Thoracic aorta (tissue), 2 donors: ENCODE measurements around the gene RAB34. TPM values are rescaled to one million over a fixed set of nuclear protein-coding genes. Genes with fewer than 3 reads are reported as not detected.

ENCODE experiments used
- ATAC-seq: fragments of 150-250 bp; one replicate; pipeline ENCODE4 v1.8.0; 2017; ENCODE audit warnings: low read depth; ENCODE audit not compliant: insufficient number of reproducible peaks, low FRiP score
- DNase-seq: peaks from one replicate; pipeline ENCODE4 v3.0.0-alpha.2; 2020; ENCODE audit warnings: low spot score
- H3K27ac ChIP-seq, 2 donors: fragments of 200-600 bp; sonication (generic); 1 replicate in 1 of 2; 2 replicates in 1 of 2; pipeline ENCODE4 v1.5.1; 2016; ENCODE audit warnings: mild to moderate bottlenecking in 2 of 2, moderate library complexity in 2 of 2
- H3K27me3 ChIP-seq: fragments of 200-600 bp; sonication (generic); replicated peaks from 2 replicates; pipeline ENCODE4 v1.6.0; 2016; ENCODE audit warnings: mild to moderate bottlenecking; ENCODE audit not compliant: insufficient read depth
- H3K36me3 ChIP-seq: fragments of 200-600 bp; sonication (generic); one replicate; pipeline ENCODE4 v1.5.1; 2016
- H3K4me1 ChIP-seq, 2 donors: fragments of 200-600 bp; sonication (generic); 1 replicate in 1 of 2; 2 replicates in 1 of 2; pipeline versions ENCODE4 v1.5.1 to v1.6.0; 2016; ENCODE audit warnings: low read depth in 2 of 2, mild to moderate bottlenecking in 1 of 2; ENCODE audit not compliant: control insufficient read depth in 1 of 2
- H3K4me3 ChIP-seq: fragments of 200-600 bp; sonication (generic); 2 replicates; pipeline ENCODE4 v1.5.1; 2016; ENCODE audit warnings: mild to moderate bottlenecking
- H3K9me3 ChIP-seq: fragments of 200-600 bp; sonication (generic); 2 replicates; pipeline ENCODE4 v1.5.1; 2016
- CTCF ChIP-seq: fragments of 200-600 bp; sonication (generic); IDR thresholded peaks from one replicate; pipeline ENCODE4 v1.5.1; 2019; ENCODE audit warnings: antibody characterized with exemption
- total RNA-seq, 2 donors: library from RNA; depleted of rRNA; stranded (reverse); fragments of >200 nt; gene quantifications; one replicate each; pipeline versions ENCODE4 v1.1.0 to v1.2.3, GENCODE V29; 2016

RAB34 gene
- total RNA-seq, 2 donors from 2014 or later: 288 to 381 TPM

DNA sequence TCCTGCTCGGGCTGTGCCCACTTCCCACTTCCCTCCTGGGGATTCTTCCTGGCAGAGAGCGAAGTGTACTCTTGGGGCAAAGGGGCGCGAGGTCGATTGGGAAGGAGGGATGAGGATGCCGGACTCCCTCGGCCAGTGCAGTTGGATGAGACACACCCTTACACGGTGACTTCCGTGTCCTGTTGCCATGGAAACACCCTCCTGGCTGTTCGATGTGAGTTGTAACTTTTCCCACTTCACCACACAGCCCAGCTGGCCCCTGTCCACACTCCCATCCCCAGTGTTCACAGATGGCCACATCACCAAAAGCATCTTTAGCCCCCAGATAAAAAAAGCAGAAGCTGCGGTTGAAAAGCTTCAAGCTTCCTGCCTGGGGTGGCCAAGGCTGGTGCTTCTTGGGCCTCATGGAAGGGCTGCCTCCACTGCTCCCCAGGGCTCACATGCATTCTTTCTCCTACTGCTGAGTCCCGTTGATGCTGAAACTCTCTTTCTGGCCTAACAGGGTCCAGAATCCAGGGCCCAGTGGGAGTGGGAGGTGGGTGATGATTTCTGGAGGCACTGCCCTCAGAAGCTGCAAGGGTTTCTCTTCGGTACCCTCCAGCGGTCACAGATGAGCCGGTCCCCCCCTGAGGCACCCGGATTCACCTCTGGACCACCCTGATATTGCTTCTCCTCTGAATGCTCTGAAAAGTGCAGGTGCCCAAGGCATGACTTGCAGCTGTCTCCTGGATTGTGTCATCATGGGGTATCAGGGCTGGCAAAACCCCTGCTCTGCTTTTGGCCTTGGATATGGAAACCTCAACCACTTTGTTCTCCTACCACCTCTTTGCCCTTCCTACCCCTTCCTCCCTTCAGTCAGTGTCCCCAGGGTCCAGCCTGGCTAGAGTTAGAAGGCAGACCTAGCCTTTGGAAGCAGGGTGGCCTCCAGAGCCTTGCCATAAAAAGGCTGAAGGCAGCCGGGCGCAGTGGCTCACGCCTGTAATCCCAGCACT, 24.0 kb upstream of the RAB34 start:
- no peak overlapping the region for H3K4me3 ChIP-seq
- no peak for TF ChIP-seq CTCF
- H3K9me3 ChIP-seq: no peaks in the 10 kb centered on the region
- no peak overlapping the region for H3K27ac ChIP-seq
- DNase-seq: no peak
- H3K36me3 ChIP-seq: no peaks in the 10 kb centered on the region
- ATAC-seq: no peak
- no peaks in the 10 kb centered on the region for H3K27me3 ChIP-seq
- H3K4me1 ChIP-seq: peaks cover 15 to 37% of the 10 kb centered on the region in 2 donors

DNA sequence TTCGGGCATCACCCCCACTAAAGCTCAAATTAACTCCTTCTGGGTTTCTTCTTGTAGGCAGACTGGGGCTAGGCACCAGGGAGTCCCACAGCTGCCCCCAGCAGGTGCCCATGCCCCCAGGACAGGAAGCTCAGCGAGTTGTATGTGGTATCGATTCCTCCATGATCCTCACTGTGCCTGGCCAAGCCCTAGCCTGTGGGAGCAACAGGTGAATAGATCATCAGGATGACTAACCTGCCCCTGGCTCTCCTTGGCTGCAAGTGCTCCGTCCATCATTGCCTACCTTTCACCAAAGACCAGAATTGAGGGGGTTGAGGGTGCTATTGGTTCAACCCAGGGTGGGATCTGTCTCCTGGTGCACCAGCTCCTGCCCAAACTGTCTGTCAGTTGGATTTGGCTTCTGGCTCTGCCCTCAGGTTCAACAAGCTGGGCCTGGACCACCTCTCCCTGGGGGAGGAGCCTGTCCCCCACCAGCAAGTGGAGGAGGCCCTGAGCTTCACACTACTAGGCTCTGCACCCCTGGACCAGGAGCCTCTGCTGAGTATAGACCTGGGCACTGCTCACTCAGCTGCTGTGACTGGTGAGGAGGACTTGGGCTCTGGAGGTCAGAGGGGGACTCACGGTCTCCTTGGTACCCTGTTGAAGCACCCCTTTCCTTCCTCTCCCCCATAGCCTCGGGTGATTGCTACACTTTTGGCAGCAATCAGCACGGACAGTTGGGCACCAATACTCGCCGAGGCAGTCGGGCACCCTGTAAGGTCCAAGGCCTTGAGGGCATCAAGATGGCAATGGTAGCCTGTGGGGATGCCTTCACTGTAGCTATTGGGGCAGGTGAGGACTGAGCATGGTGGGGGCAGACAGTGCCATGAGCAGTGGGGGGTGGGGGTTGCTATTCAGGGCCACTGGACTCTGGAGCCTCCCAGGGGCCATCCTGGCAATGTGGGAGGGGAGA, 23.0 kb upstream of the RAB34 start:
- H3K36me3 ChIP-seq: no peaks in the 10 kb centered on the region
- TF ChIP-seq CTCF: no peak
- ATAC-seq: no peak
- H3K27me3 ChIP-seq: no peaks in the 10 kb centered on the region
- no peak overlapping the region for H3K4me3 ChIP-seq
- no peak overlapping the region for H3K27ac ChIP-seq
- no peaks in the 10 kb centered on the region for H3K9me3 ChIP-seq
- DNase-seq: no peak
- H3K4me1 ChIP-seq: peaks cover 5 to 27% of the 10 kb centered on the region in 2 donors

DNA sequence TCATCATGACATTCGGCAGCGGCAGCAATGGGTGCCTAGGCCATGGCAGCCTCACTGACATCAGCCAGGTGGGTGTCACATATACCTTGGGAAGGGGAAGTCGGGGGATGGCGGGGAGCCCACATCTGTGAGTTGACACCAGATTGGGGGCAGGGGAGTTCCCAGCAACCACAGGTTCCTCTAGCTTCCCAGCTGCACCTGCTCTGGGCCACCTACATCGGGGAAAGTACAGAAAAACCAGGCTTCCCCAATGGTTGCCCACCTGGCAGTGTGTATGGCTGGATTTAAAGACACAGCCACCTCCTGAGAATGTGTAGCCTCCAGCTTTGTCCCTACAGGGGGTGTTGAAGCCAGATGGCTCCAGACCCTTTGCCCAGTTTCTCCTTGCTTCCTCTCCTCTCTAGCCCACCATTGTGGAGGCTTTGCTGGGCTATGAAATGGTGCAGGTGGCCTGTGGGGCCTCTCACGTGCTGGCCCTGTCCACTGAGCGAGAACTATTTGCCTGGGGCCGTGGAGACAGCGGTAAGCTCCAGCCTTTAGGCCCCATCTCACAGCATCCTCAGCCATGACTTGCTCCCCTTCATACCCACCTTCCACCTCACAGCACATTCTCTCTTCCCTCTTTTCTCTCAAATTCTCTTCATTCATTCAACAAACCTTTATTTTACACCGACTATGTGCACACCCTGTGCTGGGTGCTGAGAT, 21.2 kb upstream of the RAB34 start:
- Histone ChIP-seq H3K4me3 (no peak overlapping the region), H3K27ac (no peak overlapping the region), H3K4me1 (peaks cover 0 to 12% of the 10 kb centered on the region in 2 donors), H3K27me3 (no peaks in the 10 kb centered on the region), H3K9me3 (no peaks in the 10 kb centered on the region), H3K36me3 (no peaks in the 10 kb centered on the region)
- ATAC-seq (no peak), DNase-seq (no peak)
- TF ChIP-seq CTCF: no peak

DNA sequence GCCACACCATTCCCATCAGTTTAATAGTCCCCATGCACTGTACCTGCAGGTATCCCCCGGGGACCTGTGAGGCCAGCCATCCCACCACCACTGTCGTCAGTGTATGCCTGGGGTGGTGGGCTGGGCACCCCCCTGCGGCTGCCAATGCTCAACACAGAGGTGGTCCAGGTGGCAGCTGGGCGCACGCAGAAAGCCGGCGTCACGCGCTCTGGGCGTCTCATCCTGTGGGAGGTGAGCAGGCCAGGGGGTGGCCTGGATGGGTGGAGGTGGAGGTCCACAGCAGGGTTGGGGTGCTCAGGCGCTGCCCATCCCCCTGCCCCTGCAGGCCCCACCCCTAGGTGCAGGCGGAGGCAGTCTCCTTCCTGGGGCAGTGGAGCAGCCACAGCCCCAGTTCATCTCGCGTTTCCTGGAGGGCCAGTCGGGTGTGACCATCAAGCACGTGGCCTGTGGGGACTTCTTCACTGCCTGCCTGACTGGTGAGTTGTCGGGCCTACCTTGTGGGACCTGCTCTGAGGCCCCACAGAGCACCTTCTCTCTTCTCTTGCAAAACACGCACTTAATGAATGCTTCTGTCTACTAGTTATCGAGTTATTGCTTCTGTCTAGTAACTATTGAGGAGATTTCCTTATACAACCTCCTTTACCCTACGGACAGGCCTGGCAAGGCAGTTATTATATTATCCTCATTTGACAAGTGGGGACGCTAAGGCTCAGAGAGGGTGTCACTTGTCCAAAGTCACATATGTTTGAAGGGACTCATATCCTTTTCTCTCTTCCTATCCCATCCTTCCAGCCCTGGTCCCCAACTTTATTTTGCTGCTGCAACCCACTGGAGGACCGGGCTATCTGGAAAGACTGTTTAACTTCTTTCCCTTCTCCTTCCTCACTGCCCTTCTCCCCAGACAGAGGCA, 20.4 kb upstream of the RAB34 start:
- DNase-seq (no peak), ATAC-seq (no peak)
- H3K9me3 ChIP-seq: no peaks in the 10 kb centered on the region
- H3K27me3 ChIP-seq: no peaks in the 10 kb centered on the region
- H3K36me3 ChIP-seq: no peaks in the 10 kb centered on the region
- H3K4me1 ChIP-seq: peaks cover 0 to 8% of the 10 kb centered on the region in 2 donors
- no peak for TF ChIP-seq CTCF
- H3K4me3 ChIP-seq: no peak overlapping the region
- H3K27ac ChIP-seq: no peak overlapping the region
